Posterior vena cava (tissue), 2 donors: ENCODE results near the gene WIZ. TPM values are rescaled to one million over a fixed set of nuclear protein-coding genes. Genes with fewer than 3 reads are reported as not detected.

Source experiments
- DNase-seq: peaks from one replicate; pipeline ENCODE4 v3.0.0-alpha.2; 2020; ENCODE audit warnings: low spot score
- intact Hi-C, 2 donors: fragments of 100-400 bp; cut with DNase I; formaldehyde crosslinking; loops; one replicate each; pipeline versions ENCODE4 v1.14.1 to v1.14.2; 2022 to 2023
- total RNA-seq, 2 donors: library from RNA; stranded (reverse); fragmentation: NEBNext Ultra II Directional; extraction: Animal tissue kit (Norgen Biotek cat#: 25700); gene quantifications; one replicate each; pipeline ENCODE4 v1.2.1, GENCODE V29; 2021
- donor health status: DM: yes; HTN: yes; CAD: no.
- donor health status: DM: yes; HTN: yes; CAD: no.

WIZ gene
- total RNA-seq, 2 donors from 2014 or later, result 33.2 to 44.2 TPM

DNA sequence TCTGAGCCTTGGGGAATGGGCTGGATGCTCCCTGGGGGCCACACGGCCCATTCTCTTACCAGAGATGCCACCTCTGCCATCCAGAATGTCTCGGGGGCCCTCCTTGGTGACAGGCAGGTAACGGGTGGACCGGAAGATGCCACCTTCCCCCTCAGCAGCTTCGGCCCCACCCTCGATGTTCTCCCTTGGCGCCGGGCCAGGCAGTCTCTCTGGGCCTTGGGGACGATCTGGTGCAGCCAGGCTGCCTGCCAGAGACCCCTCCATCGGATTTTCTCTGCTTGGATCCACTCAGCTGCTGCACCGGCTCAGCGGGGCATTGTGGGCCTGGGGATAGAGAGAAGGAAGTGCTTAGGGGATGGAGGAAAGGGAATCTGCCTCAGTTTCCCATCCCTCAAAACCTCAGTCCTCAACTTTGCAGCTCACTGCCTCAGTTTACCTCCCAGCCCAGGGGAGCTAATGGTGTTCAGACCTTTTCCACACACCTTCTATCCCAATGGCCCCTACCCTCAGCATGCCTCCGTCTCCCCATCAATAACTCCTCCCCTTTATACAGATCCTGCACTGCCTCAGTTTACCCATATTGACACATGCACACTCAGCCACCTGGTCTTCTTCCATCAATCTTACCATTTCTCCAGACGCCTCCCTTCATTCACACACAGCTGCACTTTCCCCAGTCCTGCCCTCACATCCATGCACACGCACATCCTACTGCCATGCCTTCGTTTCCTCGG is 1.5 kb downstream of the WIZ start:
- intact Hi-C loops, result no loop called here

DNA sequence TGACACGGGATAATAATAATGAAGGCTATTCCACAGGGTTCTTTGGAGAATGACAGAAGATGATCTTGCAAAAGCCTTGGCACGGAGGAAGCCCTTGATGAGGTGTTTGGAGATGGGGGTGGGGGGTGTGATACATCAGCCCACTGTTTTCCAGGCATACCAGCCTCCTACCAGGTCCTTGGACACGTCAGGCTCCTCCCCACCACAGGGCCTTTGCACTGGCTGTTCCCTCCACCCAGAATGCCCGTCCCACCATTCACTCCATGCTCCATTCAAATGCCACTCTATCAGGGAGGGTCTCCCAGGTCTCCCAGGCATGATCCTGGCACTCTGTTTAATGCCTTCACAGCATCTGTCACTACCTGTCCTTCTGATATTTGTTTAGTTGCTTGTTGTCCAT is 2.7 kb downstream of the WIZ start:
- intact Hi-C loops, result no loop called here
- no peak for DNase-seq

More for the DNA sequence above, 1.5 kb downstream of the WIZ start:
- no peak for DNase-seq

DNA sequence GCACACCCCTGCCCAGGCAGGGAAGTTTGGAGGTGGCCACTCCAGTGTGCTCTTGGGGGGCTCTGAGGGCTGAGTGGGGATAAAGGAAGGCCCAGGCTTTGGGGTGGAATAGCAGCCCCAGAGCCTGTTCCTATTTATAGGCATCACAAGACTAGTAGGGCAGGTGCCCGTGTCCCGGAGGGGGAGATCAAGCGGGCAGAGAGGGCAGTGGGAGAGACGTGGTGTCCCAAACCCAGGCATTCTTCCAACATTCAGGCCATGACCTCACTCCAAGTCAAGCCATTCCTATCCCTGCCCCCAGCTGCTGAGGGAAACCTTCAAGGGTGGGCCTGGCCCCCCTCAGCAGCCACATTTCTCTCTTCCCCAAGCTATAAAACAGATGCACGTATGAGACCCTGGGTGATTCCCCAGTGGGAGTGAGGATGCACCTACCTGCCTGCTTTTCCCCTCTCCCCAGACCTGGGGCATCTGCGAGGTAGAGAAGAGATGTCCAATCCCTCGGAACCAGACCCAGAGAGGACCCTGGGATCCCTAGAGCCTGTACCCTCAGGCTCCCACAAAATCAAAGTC is 3.9 kb downstream of the WIZ start:
- intact Hi-C loops, result no loop called here
- DNase-seq, result no peak

DNA sequence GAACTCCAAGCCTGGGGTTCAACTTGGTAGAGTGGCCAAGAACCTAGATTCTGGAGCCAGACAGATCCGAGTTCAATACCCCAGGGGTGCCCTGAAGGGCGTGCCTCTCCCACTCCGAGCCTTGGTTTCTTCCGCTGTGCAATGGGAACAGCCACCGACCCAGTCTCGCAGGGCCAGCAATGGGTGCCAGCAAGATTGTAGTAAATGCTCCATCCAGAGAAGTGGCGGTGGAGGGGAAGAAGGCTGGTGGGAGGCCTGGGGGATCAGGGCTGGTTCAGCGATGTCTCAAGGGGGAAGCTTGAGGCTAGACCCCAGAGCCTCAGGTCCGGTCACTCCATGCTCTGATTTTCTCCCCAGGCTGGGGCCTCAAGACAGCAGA is 4.5 kb downstream of the WIZ start:
- DNase-seq, result no peak
- intact Hi-C loops, result no loop called here

DNA sequence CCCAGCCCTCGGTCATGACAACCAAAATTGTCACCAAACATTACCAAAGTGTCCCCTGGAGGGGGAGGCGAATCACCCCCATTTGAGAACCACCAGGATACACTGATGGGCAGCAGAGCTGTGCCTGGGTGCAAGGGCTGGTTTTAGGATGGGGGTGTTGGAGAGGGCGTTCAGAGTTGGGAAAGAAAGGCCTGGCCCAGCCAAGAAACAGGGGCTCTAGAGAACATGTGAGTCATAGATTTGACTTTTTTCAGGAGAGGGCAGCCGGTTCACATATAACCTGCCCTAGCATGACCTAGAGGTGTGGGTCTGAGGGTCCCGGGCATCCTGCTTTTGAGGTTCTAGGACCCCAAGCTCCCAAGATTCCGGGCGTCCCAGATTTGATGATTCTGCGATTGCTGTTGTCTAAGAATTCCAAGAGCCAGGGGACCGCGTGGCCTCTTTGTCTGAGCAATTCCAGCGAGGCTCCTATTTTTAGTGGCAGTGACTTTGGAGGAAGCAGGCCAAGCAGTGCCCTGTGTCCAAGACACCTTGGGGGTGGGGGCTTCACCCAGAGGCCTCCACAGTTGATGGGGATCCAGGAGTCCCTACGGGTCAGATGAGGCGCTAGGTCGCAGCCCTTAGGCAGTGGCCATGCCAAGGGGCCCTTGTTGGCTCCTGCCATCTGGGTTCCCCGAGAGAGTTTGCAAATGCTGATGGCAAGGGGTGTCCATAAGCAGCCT is 5.1 kb downstream of the WIZ start:
- DNase-seq, result no peak

DNA sequence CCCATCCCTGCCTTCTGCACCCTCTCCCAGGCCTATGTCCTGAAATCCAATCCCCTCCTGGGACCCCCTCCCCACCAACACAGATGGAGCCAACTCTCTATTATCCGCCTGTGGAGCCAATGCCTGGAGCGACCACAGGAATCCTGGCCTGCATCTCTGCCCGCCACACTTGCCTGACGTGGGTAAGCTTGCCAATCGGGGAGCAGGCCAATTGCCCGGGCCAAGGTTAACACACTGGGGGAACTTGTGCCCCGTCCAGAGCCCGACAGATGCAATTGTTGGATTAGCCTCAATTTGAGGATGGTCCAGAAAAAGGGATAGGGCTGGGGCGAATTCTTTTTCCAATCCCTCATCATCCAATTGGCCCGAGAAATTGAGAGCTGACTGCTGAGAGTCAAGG is 5.9 kb downstream of the WIZ start:
- intact Hi-C loops, result no loop called here
- no peak for DNase-seq

More for the DNA sequence above, 5.1 kb downstream of the WIZ start:
- intact Hi-C loops, result no loop called here

DNA sequence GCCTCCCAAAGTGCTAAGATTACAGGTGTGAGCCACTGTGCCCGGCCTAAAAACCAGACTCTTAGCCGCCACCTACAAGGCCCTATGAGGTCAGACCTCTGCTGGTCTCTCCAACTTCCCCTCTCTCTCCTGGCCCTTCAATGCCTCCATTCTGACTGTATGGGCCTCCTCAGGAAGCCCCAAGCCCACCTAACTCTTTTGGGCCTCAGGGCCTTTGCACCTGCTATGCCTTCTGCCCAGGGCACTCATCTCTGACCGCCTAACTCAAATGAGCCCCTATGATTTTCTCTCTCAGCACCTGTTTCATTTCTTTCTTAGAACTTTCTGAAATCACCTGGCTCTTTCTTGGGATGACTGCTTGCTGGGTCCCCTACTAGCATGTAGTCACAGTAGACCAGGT is 6.4 kb downstream of the WIZ start:
- intact Hi-C loops, result no loop called here
- no peak for DNase-seq

DNA sequence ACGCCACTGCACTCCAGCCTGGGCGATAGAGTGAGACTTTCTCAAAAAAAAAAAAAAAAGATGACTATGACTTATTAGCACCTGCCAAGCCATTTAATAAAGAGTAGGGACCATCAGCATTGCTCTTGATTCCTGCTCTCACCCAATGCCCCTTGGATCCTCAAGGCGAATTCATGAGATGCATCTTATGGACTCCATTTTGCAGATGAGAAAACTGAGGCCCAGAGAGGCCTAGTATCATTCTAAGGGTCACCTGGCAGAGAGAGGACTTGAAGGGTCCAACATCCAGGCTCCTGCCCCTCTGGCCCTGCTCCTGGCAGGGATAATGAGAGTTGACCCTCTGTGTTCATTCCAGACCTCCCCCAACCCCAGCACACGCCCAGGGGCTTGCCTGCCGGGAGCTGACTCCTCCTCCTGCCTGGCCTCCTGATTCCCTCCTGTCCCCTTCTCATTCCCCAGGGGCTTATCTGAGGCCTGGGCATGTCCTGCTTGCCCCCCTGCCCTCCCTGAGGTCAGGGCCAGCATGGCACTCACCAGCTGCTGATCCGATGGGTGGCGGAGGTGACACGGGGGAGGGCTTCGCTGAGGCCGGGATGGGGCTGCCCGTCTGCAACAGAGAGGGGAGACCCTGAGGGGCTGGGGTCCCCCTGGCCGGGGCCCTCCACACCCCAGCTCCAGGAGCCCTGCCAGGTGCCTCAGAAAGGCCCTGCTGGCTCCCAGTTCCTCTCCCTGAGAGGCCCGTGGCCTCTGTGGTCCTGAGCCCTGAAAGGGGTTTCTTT is 7.4 kb downstream of the WIZ start:
- intact Hi-C loops, result no loop called here
- DNase-seq, result no peak

DNA sequence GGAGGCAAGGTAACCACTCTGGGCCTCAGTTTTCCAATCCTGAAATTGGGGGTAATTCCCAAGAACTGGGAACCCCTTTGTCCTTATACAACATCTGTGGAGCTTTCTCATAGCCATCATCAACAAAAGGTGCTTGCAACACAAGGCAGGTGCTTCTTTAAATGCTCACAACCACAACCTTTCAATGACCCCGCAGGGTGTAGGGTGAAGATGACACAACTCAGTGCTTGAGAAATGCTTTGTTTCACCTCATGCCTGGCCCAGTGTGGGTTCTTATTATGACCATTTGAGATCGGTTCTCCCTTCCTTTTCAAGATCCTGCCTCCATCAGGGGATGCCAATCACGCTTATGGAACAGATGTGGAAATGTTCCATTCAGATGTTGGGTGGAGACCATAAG is 8.4 kb downstream of the WIZ start:
- no peak for DNase-seq
- intact Hi-C loops, result no loop called here

DNA sequence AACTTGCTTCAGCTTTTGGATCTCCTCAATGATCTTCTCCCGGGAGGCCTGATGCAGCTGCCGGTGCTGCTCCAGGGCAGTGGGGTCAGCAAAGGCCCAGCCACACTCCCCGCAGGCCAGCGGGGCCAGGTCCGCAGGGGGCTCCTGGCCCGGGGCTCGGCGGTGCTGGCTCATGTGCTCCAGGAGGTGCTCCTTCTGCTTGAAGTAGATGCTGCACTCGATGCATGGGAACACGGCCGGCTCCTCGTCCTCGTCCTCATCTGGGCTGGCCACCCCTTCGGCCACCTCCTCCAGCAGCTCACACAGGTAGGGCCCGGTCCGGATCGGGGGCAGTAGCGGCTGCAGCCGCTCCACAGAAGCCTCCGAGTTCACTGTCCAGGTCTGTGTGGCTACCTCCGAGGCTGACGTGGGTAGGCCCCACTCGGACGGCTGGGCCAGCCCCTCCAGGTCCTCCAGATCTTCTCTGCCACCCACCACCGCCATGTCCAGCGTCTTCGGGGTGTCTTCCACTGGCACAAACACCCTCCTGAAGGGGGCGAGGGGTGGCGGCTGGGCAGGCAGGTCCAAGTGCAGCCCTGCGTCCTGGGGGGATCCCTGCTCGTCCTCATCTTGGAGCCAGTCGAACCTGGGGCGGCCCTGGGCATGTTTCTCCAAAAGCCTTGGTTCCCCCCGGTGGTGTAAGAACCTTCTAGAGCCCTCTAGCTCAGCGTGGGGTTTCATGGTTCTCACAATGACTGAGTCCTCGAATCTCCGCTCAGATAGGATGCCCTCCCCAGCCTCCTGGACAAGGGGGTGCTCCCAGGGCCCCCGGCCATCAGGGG is 9.7 kb downstream of the WIZ start:
- intact Hi-C loops, result loop anchor here in 1 of 2 donors (5.0 kb wide), 2 partner anchors 63 to 178 kb away; partner anchors contain the start of gene AKAP8
- no peak for DNase-seq

DNA sequence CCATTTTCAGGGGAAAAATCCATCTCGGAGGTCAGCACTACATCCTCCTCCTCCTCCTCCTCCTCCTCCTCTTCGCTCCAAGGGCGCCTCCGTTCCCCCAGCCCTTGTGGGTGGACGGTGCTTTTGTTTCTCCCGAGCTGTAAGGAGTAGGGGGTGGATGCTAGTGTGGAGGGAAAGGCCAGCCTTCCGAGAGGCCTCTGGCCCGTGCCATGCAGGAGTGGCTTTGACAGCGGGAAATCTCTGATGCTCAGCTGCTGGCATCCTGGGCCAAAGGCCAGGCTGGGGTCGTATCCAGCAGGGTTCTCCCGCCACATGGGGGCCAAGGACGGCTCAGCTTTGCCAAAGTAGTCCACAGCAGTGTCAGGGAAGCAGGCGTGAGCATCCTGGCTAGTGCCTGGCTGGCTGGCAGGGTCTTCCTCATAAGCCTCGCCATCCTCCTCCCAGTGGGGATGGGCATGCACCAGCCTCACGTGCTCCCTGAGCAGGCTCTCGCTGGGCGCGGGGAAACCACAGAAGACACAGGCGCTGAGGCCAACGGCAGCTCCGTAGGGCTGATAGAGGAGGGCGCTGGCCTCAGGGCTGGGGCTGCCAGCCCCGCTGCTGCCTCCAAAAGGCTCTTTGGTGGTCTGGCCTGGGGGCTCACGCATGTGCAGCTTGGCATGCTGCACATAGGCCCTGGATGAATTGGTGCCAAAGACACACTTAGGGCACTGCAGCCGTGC is 10.5 kb downstream of the WIZ start:
- intact Hi-C loops, result loop anchor here in 1 of 2 donors (5.0 kb wide), 2 partner anchors 62 to 177 kb away; partner anchors contain the start of gene AKAP8
- DNase-seq, result peak; percentile 56

DNA sequence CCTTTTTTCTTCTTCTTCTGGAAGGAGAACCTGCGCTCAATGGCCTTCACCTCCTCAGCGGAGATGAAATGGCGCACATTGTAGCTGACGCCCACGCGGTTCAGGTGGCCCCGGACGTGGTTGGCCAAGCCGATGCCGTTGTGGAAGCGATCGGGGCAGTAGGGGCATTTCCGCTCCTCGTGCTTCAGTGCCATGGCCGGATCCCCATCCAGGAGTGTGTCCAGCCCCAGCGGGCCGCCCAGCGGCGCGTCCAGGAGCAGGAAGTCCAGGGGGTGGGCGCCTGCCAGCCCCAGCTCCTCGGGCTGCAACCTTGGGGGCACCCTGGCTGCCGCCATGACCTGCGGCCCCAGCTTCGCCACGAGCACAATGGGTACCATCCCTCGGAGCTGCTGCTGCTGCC is 11.2 kb downstream of the WIZ start:
- intact Hi-C loops, result loop anchor here in 1 of 2 donors (5.0 kb wide), 2 partner anchors 61 to 176 kb away; partner anchors contain the start of gene AKAP8
- peak; percentile 78 for DNase-seq

DNA sequence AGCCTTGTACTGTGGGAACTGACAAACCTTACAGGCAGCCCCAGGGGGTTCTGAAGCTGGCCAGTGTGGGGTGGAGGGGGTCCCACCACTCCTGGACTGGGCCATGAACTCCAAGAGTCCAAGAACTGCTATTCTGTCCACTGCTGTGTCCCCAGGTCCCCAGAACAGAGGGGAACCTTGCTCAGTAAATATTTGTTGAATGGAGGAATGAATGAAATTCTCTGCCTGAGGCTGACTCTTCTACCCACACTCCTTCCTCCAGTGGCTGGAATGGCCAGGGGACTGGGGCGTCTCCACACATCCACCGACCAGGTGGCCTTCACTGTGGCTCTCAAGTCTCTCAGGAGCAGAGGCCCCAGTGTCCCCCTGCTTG is 11.6 kb downstream of the WIZ start:
- no peak for DNase-seq
- intact Hi-C loops, result loop anchor here in 1 of 2 donors (5.0 kb wide), 2 partner anchors 61 to 176 kb away; partner anchors contain the start of gene AKAP8

DNA sequence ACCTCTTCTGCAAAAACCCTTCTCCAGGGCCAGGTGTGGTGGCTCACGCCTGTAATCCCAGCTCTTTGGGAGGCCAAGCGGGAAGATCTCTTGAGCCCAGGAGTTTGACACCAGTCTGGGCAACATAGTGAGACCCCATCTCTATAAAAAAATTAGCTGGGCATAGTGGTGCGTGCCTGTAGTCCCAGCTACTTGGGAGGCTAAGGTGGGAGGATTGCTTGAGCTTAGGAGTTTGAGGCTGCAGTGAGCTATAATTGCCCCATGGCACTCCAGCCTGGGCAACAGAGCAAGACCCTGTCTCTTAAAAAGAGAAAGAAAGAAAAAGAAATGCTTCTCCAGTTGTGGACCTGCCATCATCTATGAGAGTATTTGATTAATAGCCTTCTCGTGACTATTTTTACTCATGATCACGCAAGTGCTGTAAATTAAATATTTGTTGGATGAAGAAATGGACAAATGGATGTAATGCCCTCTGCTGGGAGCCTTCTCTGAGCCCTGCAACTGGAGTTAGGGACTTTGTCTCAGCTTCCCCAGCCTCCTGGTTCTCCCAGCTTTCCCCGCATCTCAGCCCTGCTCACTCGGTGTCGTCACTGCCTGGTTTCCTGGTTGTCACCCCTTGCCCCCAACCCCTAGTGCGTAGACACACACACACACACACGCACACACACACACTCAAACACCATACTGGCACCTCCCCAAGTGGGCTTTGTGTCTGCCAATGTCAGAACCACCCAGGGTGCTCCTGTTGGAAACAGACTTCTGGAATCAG is 12.2 kb downstream of the WIZ start:
- DNase-seq, result no peak
- intact Hi-C loops, result loop anchor here in 1 of 2 donors (5.0 kb wide), 2 partner anchors 60 to 175 kb away; partner anchors contain the start of gene AKAP8

DNA sequence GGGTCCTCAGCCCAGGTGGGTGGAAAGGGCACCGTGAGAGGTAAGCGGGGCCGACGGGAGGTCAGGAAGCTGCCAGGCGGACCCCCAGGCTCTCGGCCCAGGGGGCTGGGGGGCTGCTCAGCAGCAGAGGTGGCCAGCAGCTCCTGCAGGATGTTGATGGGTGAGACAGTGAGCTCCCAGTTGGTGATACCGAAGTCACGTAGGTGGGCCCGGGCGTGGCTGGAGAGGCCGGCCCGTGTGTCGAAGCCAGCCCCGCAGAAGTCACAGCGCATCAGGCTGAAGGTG is 13.0 kb downstream of the WIZ start:
- DNase-seq, result no peak
- intact Hi-C loops, result loop anchor here in 1 of 2 donors (5.0 kb wide), 2 partner anchors 59 to 174 kb away; partner anchors contain the start of gene AKAP8

DNA sequence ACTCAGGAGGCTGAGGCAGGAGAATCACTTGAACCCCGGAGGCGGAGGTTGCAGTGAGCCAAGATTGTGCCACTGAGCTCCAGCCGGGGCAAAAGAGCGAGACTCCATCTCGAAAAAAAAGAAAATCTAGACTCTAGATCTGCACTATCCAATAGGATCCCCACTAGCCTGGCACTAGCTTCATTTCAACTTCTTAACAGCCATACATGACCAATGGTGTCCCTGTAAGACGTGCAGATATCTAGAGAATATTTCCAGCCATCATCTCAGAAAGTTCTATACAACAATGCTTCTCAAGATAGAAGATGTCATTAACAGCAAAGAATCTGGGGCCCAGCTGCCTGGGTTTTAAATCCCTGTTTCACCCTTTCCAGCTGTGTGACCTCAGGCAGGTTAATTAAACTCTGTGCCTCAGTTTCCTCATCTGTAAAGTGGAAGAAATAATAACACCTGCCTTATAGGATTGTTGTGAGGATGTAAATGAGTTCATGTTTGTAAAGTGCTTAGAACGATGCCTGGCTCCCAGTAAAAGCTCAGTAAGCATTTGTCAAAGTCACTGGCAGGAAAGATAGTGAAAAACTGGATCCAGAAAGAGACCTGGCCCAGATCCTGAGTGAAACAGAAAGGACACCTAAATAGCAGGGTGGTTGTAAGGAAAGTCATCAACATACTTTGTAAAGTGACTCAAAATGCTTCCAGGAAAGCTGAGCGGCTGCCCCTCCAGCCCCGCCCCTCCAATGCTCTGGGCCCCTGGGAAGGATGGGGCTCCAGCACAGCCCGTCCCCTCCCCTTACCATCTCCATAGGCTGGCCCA is 13.5 kb downstream of the WIZ start:
- intact Hi-C loops, result loop anchor here in 1 of 2 donors (5.0 kb wide), 2 partner anchors 59 to 174 kb away; partner anchors contain the start of gene AKAP8
- no peak for DNase-seq
